ENCODE results near the gene ADARB2. TPM values are rescaled to one million over a fixed set of nuclear protein-coding genes. Genes with fewer than 3 reads are reported as not detected.

Gene ADARB2
- total and polyA plus RNA-seq, 2 experiments from 2014 or later: 2.0 to 5.0 TPM

- TF ChIP-seq CREB1 (CRISPR knock-in tag; IDR thresholded peaks at IDR 0.05; ENCODE audit: low read depth) (no peak), JUNB (IDR thresholded peaks at IDR 0.05; ENCODE audit: unreplicated experiment) (no peak), POLR2AphosphoS5 (IDR thresholded peaks at IDR 0.05; ENCODE audit: low read depth) (no peak), ZNF331 (CRISPR knock-in tag; IDR thresholded peaks at IDR 0.05; ENCODE audit: low read depth) (no peak), ZNF114 (CRISPR knock-in tag; IDR thresholded peaks at IDR 0.05) (no peak), ZNF462 (CRISPR knock-in tag; IDR thresholded peaks at IDR 0.05) (no peak)
Measured at GRCh38 chr10:1654811-1655356, 82.4 kb downstream of the ADARB2 start (continued).

GRCh38 chr10:1654247-1654646, 83.1 kb downstream of the ADARB2 start:
- no peak for ATAC-seq
- DNase-seq (ENCODE audit: low spot score): no peak
- peaks cover 8% of the 10 kb centered on the region for H3K4me1 ChIP-seq (ENCODE audit: insufficient read depth)
- H3K27ac Mint-ChIP-seq: no peak overlapping the region
- H3K4me2 ChIP-seq: no peak overlapping the region
- no peaks in the 10 kb centered on the region for H3K9me2 ChIP-seq (ENCODE audit: insufficient read depth)
- H3K36me3 ChIP-seq (ENCODE audit: insufficient read depth): no peaks in the 10 kb centered on the region
- H3K36me3 Mint-ChIP-seq (ENCODE audit: low read depth): no peaks in the 10 kb centered on the region; the same call in 2 of the 3 replicates
- H3K9me3 Mint-ChIP-seq: no peaks in the 10 kb centered on the region
- no peaks in the 10 kb centered on the region for H3K27me3 ChIP-seq (ENCODE audit: insufficient read depth)
- H3K4me3 ChIP-seq: no peak overlapping the region
- peaks cover 15% of the 10 kb centered on the region for H3K4me1 Mint-ChIP-seq
- H3K27ac ChIP-seq (ENCODE audit: low read depth): no peak overlapping the region
- H4K20me1 ChIP-seq (replicated peaks; ENCODE audit: insufficient read depth): no peaks in the 10 kb centered on the region
- H3F3A ChIP-seq (replicated peaks; ENCODE audit: low read depth): no peaks in the 10 kb centered on the region
- no peaks in the 10 kb centered on the region for H3K79me2 ChIP-seq (replicated peaks; ENCODE audit: insufficient read depth)
- no peak overlapping the region for H2AFZ ChIP-seq
- H3K27me3 Mint-ChIP-seq (ENCODE audit: insufficient read depth, low read depth, poor library complexity): peaks cover 5% of the 10 kb centered on the region
- H3K4me3 Mint-ChIP-seq: no peak overlapping the region
- TF ChIP-seq ZNF331 (CRISPR knock-in tag; IDR thresholded peaks at IDR 0.05; ENCODE audit: low read depth) (no peak), ZNF462 (CRISPR knock-in tag; IDR thresholded peaks at IDR 0.05) (no peak), STAT1 (IDR thresholded peaks at IDR 0.05; ENCODE audit: unreplicated experiment) (no peak), ZNF114 (CRISPR knock-in tag; IDR thresholded peaks at IDR 0.05) (no peak), EZH2phosphoT487 (IDR thresholded peaks at IDR 0.05; ENCODE audit: unreplicated experiment) (no peak), JUNB (IDR thresholded peaks at IDR 0.05; ENCODE audit: unreplicated experiment) (no peak), CREB1 (CRISPR knock-in tag; IDR thresholded peaks at IDR 0.05; ENCODE audit: low read depth) (no peak), NANOG (IDR thresholded peaks at IDR 0.05; ENCODE audit: borderline replicate concordance) (no peak)
